HEK293 (cell line): ENCODE measurements around the gene TBC1D14.

Source experiments
- YY1 ChIP-seq: fragments of 450-650 bp; formaldehyde crosslinking; IDR thresholded peaks from 2 replicates; pipeline ENCODE4 v1.5.1; 2018; ENCODE audit warnings: missing biosample characterization, missing genetic modification characterization
- ZNF274 ChIP-seq, 2 experiments: fragments of 200-500 bp in 1 of 2; fragments of 450-650 bp in 1 of 2; sonication (Bioruptor generic) in 1 of 2; formaldehyde crosslinking in 1 of 2; IDR thresholded peaks; 2 replicates each; pipeline versions ENCODE4 v1.5.1 to v1.6.1; 2014 to 2016; ENCODE audit warnings: borderline replicate concordance in 1 of 2, inconsistent platforms in 1 of 2, low read length in 1 of 2, missing biosample characterization in 1 of 2, missing genetic modification characterization in 1 of 2
- TF ChIP-seq, protein P1 (sequence below): fragments of 450-650 bp; formaldehyde crosslinking; IDR thresholded peaks from 2 replicates; pipeline ENCODE4 v1.5.1; 2016; ENCODE audit warnings: missing biosample characterization, missing genetic modification characterization

DNA sequence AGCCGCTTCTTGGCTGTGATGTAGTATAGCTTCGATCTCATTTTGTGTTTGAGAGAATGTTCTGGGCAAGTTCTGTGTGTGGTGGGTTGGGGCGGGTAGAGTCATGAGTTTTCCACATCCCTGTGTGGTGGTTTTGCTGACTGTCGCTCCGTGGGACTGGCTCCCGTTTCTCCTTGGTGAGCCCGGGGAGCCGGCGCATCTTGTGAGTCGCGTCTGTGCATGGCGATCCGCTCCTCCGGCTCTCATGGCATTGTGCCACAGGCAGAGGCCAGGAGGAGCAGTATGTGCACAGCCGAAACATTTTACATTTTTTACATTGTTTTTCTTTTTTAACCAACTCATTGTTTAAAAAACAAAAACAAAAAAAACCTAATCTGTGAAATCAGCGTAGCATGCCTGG lies 27.7 kb upstream of the TBC1D14 start:
- TF ChIP-seq, protein P1, sequence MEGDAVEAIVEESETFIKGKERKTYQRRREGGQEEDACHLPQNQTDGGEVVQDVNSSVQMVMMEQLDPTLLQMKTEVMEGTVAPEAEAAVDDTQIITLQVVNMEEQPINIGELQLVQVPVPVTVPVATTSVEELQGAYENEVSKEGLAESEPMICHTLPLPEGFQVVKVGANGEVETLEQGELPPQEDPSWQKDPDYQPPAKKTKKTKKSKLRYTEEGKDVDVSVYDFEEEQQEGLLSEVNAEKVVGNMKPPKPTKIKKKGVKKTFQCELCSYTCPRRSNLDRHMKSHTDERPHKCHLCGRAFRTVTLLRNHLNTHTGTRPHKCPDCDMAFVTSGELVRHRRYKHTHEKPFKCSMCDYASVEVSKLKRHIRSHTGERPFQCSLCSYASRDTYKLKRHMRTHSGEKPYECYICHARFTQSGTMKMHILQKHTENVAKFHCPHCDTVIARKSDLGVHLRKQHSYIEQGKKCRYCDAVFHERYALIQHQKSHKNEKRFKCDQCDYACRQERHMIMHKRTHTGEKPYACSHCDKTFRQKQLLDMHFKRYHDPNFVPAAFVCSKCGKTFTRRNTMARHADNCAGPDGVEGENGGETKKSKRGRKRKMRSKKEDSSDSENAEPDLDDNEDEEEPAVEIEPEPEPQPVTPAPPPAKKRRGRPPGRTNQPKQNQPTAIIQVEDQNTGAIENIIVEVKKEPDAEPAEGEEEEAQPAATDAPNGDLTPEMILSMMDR (tag by site-specific recombination), result no peak
- TF ChIP-seq YY1 (no peak), ZNF274 (IDR thresholded peaks at IDR 0.05; ENCODE audit: low read length) (no peak), ZNF274 (tag by site-specific recombination; IDR thresholded peaks at IDR 0.05; ENCODE audit: borderline replicate concordance) (no peak)
